Measurements from ENCODE around the gene ERH.
"Not testable (repeated sequence)": the region's sequence is repeated elsewhere in the genome, so short reads cannot be mapped to it uniquely, and the experiment has no call there.

ERH gene

GRCh38 chr14:69398818-69399210 lies 715 bp upstream of the ERH start:
- in situ Hi-C loops (cut with HindIII; ENCODE audit: low sequenced_read_pairs): no loop called here
- TF ChIP-seq CTCF (IDR thresholded peaks at IDR 0.05; ENCODE audit: low read depth, low read length): no peak
- DNase-seq (ENCODE audit: low read depth, low spot score): no peak
- H3K4me3 ChIP-seq (ENCODE audit: low read depth, low read length): peak overlapping the region; percentile 68

GRCh38 chr14:69395929-69396328 lies 2.2 kb downstream of the ERH start:
- no peak for TF ChIP-seq CTCF (IDR thresholded peaks at IDR 0.05; ENCODE audit: low read depth, low read length)
- no peak overlapping the region for H3K4me3 ChIP-seq (ENCODE audit: low read depth, low read length)
- no peak for DNase-seq (ENCODE audit: low read depth, low spot score)
- in situ Hi-C loops (cut with HindIII; ENCODE audit: low sequenced_read_pairs): no loop called here

GRCh38 chr14:69392481-69392880 lies 5.6 kb downstream of the ERH start:
- no peak for DNase-seq (ENCODE audit: low read depth, low spot score)
- H3K4me3 ChIP-seq (ENCODE audit: low read depth, low read length): no peak overlapping the region
- in situ Hi-C loops (cut with HindIII; ENCODE audit: low sequenced_read_pairs): no loop called here
- no peak for TF ChIP-seq CTCF (IDR thresholded peaks at IDR 0.05; ENCODE audit: low read depth, low read length)

- H3K4me3 ChIP-seq (ENCODE audit: low read depth, low read length); in situ Hi-C loops (cut with HindIII; ENCODE audit: low sequenced_read_pairs); DNase-seq (ENCODE audit: low read depth, low spot score): not testable (repeated sequence)
Observed at GRCh38 chr14:69391400-69391799, 6.7 kb downstream of the ERH start.

- in situ Hi-C loops (cut with HindIII; ENCODE audit: low sequenced_read_pairs): no loop called here
- TF ChIP-seq CTCF (IDR thresholded peaks at IDR 0.05; ENCODE audit: low read depth, low read length): no peak
- no peak overlapping the region for H3K4me3 ChIP-seq (ENCODE audit: low read depth, low read length)
- DNase-seq (ENCODE audit: low read depth, low spot score): peak; percentile 4
Observed at GRCh38 chr14:69387311-69387710, 10.8 kb downstream of the ERH start.

GRCh38 chr14:69378274-69378673 lies 19.8 kb downstream of the ERH start:
- in situ Hi-C loops (cut with HindIII; ENCODE audit: low sequenced_read_pairs): no loop called here
- no peak overlapping the region for H3K4me3 ChIP-seq (ENCODE audit: low read depth, low read length)
- TF ChIP-seq CTCF (IDR thresholded peaks at IDR 0.05; ENCODE audit: low read depth, low read length): no peak
- DNase-seq (ENCODE audit: low read depth, low spot score): no peak

- TF ChIP-seq CTCF (IDR thresholded peaks at IDR 0.05; ENCODE audit: low read depth, low read length): no peak
- no peak overlapping the region for H3K4me3 ChIP-seq (ENCODE audit: low read depth, low read length)
- in situ Hi-C loops (cut with HindIII; ENCODE audit: low sequenced_read_pairs): no loop called here
- DNase-seq (ENCODE audit: low read depth, low spot score): peak; percentile 14
Observed at GRCh38 chr14:69376439-69376838, 21.7 kb downstream of the ERH start.

Measured in astrocyte of the spinal cord (primary cell).